HEK293 (cell line): ENCODE data around the gene FZR1.

ENCODE experiments used
- CTCF ChIA-PET: fragments of 350-600 bp; formaldehyde crosslinking; extraction: SDS; loops from one replicate; lab custom pipeline; 2021; ENCODE audit warnings: antibody characterized with exemption; lab: Yijun Ruan, JAX
- POLR2A ChIA-PET: fragments of 300-600 bp; formaldehyde crosslinking; extraction: SDS; loops from one replicate; lab custom pipeline; 2020; ENCODE audit warnings: antibody characterized with exemption, inconsistent platforms; lab: Yijun Ruan, JAX
- H3K27ac ChIP-seq: fragments of 200-500 bp; sonication (Bioruptor generic); 2 replicates; pipeline ENCODE4 v1.5.1; 2014; ENCODE audit warnings: low read depth, low read length, control low read depth, inconsistent platforms; ENCODE audit errors: extremely low read depth
- H3K36me3 ChIP-seq, 2 experiments: fragments of 200-500 bp in 1 of 2; sonication (Bioruptor generic) in 1 of 2; 1 replicate in 1 of 2; 2 replicates in 1 of 2; pipeline ENCODE4 v1.5.1; 2014 to 2017; ENCODE audit warnings: inconsistent platforms in 2 of 2, low read length in 2 of 2; ENCODE audit not compliant: control insufficient read depth in 2 of 2, insufficient read depth in 1 of 2
- H3K4me1 ChIP-seq: fragments of 200-500 bp; sonication (Bioruptor generic); 2 replicates; pipeline ENCODE4 v1.5.1; 2014; ENCODE audit warnings: mild to moderate bottlenecking, low read length, inconsistent platforms; ENCODE audit not compliant: control insufficient read depth, insufficient read depth
- H3K4me3 ChIP-seq: 2 replicates; pipeline ENCODE4 v1.5.1; 2011; ENCODE audit warnings: low read depth, mild to moderate bottlenecking, control low read depth, low read length, moderate library complexity
- H3K9me3 ChIP-seq: fragments of 200-500 bp; sonication (Bioruptor generic); 2 replicates; pipeline ENCODE4 v1.5.1; 2014; ENCODE audit warnings: low read depth, low read length, inconsistent platforms; ENCODE audit not compliant: control insufficient read depth, insufficient read depth
- GFI1B ChIP-seq: fragments of 450-650 bp; formaldehyde crosslinking; IDR thresholded peaks from 2 replicates; pipeline ENCODE4 v1.5.1; 2016; ENCODE audit warnings: missing biosample characterization, missing genetic modification characterization
- KLF8 ChIP-seq: fragments of 450-650 bp; formaldehyde crosslinking; IDR thresholded peaks from 2 replicates; pipeline ENCODE4 v1.5.1; 2016; ENCODE audit warnings: missing biosample characterization, missing genetic modification characterization
- PRDM2 ChIP-seq: fragments of 450-650 bp; formaldehyde crosslinking; IDR thresholded peaks from 2 replicates; pipeline ENCODE4 v1.5.1; 2016; ENCODE audit warnings: missing biosample characterization, missing genetic modification characterization, borderline replicate concordance
- ZBTB1 ChIP-seq: fragments of 450-650 bp; formaldehyde crosslinking; IDR thresholded peaks from 2 replicates; pipeline ENCODE4 v1.5.1; 2016; ENCODE audit warnings: missing biosample characterization, missing genetic modification characterization
- ZBTB21 ChIP-seq: fragments of 450-650 bp; formaldehyde crosslinking; IDR thresholded peaks from 2 replicates; pipeline ENCODE4 v1.5.1; 2017; ENCODE audit warnings: missing biosample characterization, missing genetic modification characterization
- ZBTB26 ChIP-seq: fragments of 450-650 bp; formaldehyde crosslinking; optimal IDR thresholded peaks from 2 replicates; pipeline ENCODE3; 2016; ENCODE audit warnings: missing biosample characterization, mild to moderate bottlenecking, missing genetic modification characterization
- ZBTB44 ChIP-seq: fragments of 450-650 bp; IDR thresholded peaks from 2 replicates; pipeline ENCODE4 v1.5.1; 2018; ENCODE audit warnings: missing biosample characterization, mild to moderate bottlenecking, missing genetic modification characterization
- ZFP37 ChIP-seq: fragments of 450-650 bp; formaldehyde crosslinking; IDR thresholded peaks from 2 replicates; pipeline ENCODE4 v1.5.1; 2016; ENCODE audit warnings: missing biosample characterization, missing genetic modification characterization
- ZIC2 ChIP-seq: fragments of 450-650 bp; formaldehyde crosslinking; IDR thresholded peaks from 2 replicates; pipeline ENCODE4 v1.5.1; 2016; ENCODE audit warnings: missing biosample characterization, missing genetic modification characterization
- ZNF112 ChIP-seq: fragments of 450-650 bp; formaldehyde crosslinking; IDR thresholded peaks from 2 replicates; pipeline ENCODE4 v1.5.0; 2017; ENCODE audit warnings: missing biosample characterization, missing genetic modification characterization
- ZNF214 ChIP-seq: fragments of 450-650 bp; formaldehyde crosslinking; IDR thresholded peaks from 2 replicates; pipeline ENCODE4 v1.5.1; 2017; ENCODE audit warnings: missing biosample characterization, mild to moderate bottlenecking, missing genetic modification characterization, borderline replicate concordance
- ZNF48 ChIP-seq: fragments of 450-650 bp; formaldehyde crosslinking; IDR thresholded peaks from 2 replicates; pipeline ENCODE4 v1.5.1; 2016; ENCODE audit warnings: missing biosample characterization, missing genetic modification characterization
- ZNF658 ChIP-seq: fragments of 450-650 bp; formaldehyde crosslinking; IDR thresholded peaks from 2 replicates; pipeline ENCODE4; 2016; ENCODE audit warnings: missing biosample characterization, missing genetic modification characterization
- ZNF664 ChIP-seq: fragments of 450-650 bp; formaldehyde crosslinking; IDR thresholded peaks from 2 replicates; pipeline ENCODE4 v1.5.1; 2016; ENCODE audit warnings: missing biosample characterization, missing genetic modification characterization
- ZNF692 ChIP-seq: fragments of 450-650 bp; formaldehyde crosslinking; IDR thresholded peaks from 2 replicates; pipeline ENCODE4 v1.5.1; 2016; ENCODE audit warnings: missing biosample characterization, missing genetic modification characterization
- ZNF785 ChIP-seq: fragments of 450-650 bp; formaldehyde crosslinking; IDR thresholded peaks from 2 replicates; pipeline ENCODE4 v1.5.1; 2016; ENCODE audit warnings: missing biosample characterization, missing genetic modification characterization
- ZSCAN23 ChIP-seq: fragments of 450-650 bp; formaldehyde crosslinking; IDR thresholded peaks from 2 replicates; pipeline ENCODE4 v1.5.1; 2016; ENCODE audit warnings: missing biosample characterization, missing genetic modification characterization

Gene FZR1

GRCh38 chr19:3549816-3550215 is 43.7 kb downstream of the FZR1 start:
- H3K27ac ChIP-seq: no peak overlapping the region
- H3K36me3 ChIP-seq: peaks cover 0 to 40% of the 10 kb centered on the region in 2 experiments; a peak in 2 of 3 replicates
- no peaks in the 10 kb centered on the region for H3K9me3 ChIP-seq
- H3K4me1 ChIP-seq: no peaks in the 10 kb centered on the region
- POLR2A ChIA-PET: no interaction called here
- CTCF ChIA-PET: interaction anchor here (1.1 kb wide), 1 partner anchor 8 kb away, joined by 3 read pairs; no protein-coding TSS in a partner anchor
- TF ChIP-seq ZNF785 (no peak), ZNF692 (tag by site-specific recombination) (no peak), ZNF664 (tag by site-specific recombination) (no peak), ZIC2 (tag by site-specific recombination) (no peak), ZNF112 (tag by site-specific recombination) (no peak), ZBTB26 (no peak), ZBTB44 (tag by site-specific recombination) (no peak), ZNF48 (tag by site-specific recombination) (no peak), ZBTB1 (tag by site-specific recombination) (no peak), ZNF658 (tag by site-specific recombination) (no peak), KLF8 (tag by site-specific recombination) (no peak), ZFP37 (tag by site-specific recombination) (no peak), ZNF214 (no peak), ZBTB21 (no peak), PRDM2 (tag by site-specific recombination) (no peak), ZSCAN23 (tag by site-specific recombination) (no peak), GFI1B (tag by site-specific recombination) (no peak)
- H3K4me3 ChIP-seq: no peak overlapping the region
